ENCODE results near the gene CGNL1. TPM values are rescaled to one million over a fixed set of nuclear protein-coding genes. Genes with fewer than 3 reads are reported as not detected.

CGNL1 gene
- total RNA-seq, 2 experiments from 2014 or later = not detected

DNA sequence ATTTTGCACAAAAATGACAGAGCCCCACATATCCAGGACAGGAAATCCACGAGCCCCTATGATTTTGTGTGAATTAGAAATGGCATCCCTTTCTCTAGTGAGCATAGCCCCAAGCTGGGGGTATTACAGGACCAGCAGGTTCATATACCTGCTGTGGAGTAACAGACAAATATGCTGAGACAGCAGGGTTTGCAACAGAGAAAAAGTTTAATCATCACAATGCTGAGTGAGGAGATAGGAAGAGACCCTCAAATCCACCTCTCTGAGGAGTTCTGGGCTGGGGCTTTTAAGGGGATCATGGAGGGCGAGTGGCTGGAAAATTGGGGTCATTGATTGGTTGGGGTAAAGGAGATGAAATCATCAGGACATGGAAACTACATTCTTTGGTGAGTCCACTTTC is 207.0 kb downstream of the CGNL1 start:
- Mint-ChIP-seq H3K27ac (no peak overlapping the region), H3K9me3 (peaks cover 7% of the 10 kb centered on the region), H3K36me3 (peaks cover 6% of the 10 kb centered on the region), H3K4me3 (no peak overlapping the region), H3K27me3 (peaks cover 18% of the 10 kb centered on the region), H3K4me1 (peaks cover 9% of the 10 kb centered on the region)
- no peak for DNase-seq

- Mint-ChIP-seq H3K9me3 (peaks cover 7% of the 10 kb centered on the region), H3K27me3 (peaks cover 14% of the 10 kb centered on the region)
- DNase-seq = no peak
Measured at GRCh38 chr15:57583720-57584119, 207.4 kb downstream of the CGNL1 start.

GRCh38 chr15:57586661-57587424 is 210.5 kb downstream of the CGNL1 start:
- peaks cover 7% of the 10 kb centered on the region for H3K9me3 Mint-ChIP-seq

More at GRCh38 chr15:57583720-57584119, 207.4 kb downstream of the CGNL1 start:
- H3K4me3 Mint-ChIP-seq = no peak overlapping the region
- no peak overlapping the region for H3K27ac Mint-ChIP-seq
- peaks cover 6% of the 10 kb centered on the region for H3K36me3 Mint-ChIP-seq
- H3K4me1 Mint-ChIP-seq = peaks cover 9% of the 10 kb centered on the region

DNA sequence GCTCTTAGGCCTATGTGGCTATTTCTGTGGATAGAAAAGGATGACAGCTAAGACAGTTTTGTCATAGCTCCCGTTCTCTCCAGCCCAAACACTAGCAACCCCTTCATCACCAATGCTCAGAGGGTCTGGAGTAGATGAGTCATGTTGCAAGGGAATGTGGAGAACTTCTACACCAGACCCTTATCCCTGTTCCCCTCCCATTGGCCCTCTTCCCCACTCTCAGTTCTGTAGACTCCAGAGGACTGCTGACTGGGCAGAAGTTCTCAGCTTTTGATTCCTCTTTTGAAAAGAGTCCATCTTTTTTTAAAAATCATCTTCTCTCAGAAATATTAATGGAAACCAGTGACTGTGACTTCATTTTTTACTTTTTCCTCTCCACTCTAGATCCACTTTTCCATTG is 213.0 kb downstream of the CGNL1 start:
- H3K27ac Mint-ChIP-seq = no peak overlapping the region
- no peaks in the 10 kb centered on the region for H3K9me3 Mint-ChIP-seq
- H3K4me1 Mint-ChIP-seq = peaks cover 12% of the 10 kb centered on the region
- H3K27me3 Mint-ChIP-seq = peaks cover 35% of the 10 kb centered on the region
- H3K36me3 Mint-ChIP-seq = no peaks in the 10 kb centered on the region
- DNase-seq = no peak
- H3K4me3 Mint-ChIP-seq = no peak overlapping the region

More at GRCh38 chr15:57586661-57587424, 210.5 kb downstream of the CGNL1 start:
- peaks cover 6% of the 10 kb centered on the region for H3K36me3 Mint-ChIP-seq
- DNase-seq = no peak
- H3K27me3 Mint-ChIP-seq = peaks cover 23% of the 10 kb centered on the region
- H3K27ac Mint-ChIP-seq = no peak overlapping the region
- no peak overlapping the region for H3K4me3 Mint-ChIP-seq
- peaks cover 12% of the 10 kb centered on the region for H3K4me1 Mint-ChIP-seq

DNA sequence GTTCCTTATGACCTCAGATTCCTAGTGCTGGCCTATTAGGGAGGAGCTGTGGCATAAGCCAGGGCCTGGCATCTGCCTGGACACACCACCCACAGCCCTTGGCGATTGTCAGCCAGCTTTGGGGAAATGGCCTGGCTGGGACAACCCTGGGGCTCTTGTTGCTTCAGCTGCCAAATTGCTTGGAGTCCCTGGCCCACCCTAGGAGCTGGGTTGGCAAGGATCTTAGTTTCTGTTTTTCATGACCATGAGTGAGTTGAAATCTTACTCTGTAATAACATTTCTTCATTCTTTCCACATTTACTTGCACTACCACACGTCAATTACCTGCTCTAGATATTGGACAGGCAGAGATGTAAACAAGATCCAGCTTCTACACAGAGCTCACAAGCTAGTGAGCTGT is 213.4 kb downstream of the CGNL1 start:
- Mint-ChIP-seq H3K9me3 (no peaks in the 10 kb centered on the region), H3K27ac (no peak overlapping the region), H3K4me3 (no peak overlapping the region), H3K36me3 (no peaks in the 10 kb centered on the region), H3K27me3 (peaks cover 40% of the 10 kb centered on the region), H3K4me1 (peaks cover 12% of the 10 kb centered on the region)
- no peak for DNase-seq

DNA sequence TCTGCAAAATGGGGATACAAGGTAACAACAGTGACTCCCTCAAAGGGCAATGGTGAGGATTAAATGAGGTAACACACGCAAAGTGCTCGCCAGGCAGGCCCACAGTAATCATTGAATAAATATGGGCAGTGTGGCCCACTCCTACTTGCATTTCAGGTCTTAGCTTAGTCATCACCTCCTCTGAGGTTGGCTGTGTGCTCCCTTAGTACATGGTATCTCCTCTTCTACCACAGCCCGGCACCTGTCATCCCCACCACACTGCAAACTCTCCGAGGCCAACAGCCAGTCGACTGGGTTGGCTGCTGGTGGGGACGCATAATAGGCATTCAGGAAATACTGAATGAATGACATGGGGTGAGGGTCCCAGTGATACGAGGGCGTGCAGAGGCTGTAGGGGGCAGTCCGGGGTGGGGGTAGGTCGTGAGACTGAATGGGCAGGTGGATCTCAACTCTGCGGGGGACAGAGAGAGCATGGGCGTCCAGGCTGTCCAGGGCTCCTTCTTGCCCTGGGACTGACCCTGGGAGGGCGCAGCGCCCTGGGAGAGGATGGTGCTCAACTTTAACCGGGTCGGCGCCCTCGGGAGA is 215.0 kb downstream of the CGNL1 start:
- H3K27ac Mint-ChIP-seq = no peak overlapping the region
- H3K36me3 Mint-ChIP-seq = no peaks in the 10 kb centered on the region
- peak overlapping the region; percentile 60 for H3K4me3 Mint-ChIP-seq
- H3K4me1 Mint-ChIP-seq = peaks cover 12% of the 10 kb centered on the region
- no peak for DNase-seq
- H3K27me3 Mint-ChIP-seq = peaks cover 42% of the 10 kb centered on the region
- no peaks in the 10 kb centered on the region for H3K9me3 Mint-ChIP-seq

DNA sequence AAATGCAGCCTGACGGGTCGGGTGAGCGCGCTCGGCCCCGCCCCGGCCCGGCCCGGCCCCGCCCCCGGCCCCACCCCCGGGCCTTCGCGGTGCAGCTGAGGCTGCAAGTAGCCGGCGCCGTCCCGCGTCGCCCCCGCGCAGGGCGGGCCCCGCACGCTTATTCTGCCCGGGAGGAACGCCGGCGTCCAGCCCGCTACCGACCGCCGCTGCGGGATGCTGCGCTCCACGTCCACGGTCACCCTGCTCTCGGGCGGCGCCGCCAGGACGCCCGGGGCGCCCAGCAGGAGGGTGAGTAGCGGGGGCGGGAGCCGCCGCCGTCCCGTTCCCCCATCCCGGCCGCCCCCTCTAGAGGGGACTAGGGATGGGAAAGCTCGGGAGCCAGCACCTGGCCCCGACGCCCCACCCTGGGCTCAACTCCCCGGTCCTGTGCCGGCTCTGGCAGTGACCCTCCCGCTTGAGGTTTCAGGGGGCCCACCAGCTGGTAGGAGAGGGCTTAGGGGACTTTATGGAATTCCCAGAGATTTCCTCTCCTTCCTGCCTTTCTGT is 215.6 kb downstream of the CGNL1 start, which contains the start of gene MYZAP:
Gene MYZAP, plus strand, starts transcription at position 83 of the 546 bp plus-strand sequence. Its CDS starts 131 bp downstream, at position 214.
- H3K27ac Mint-ChIP-seq = no peak within 1 kb of the TSS
- peaks cover 11% of the 10 kb centered on the region for H3K4me1 Mint-ChIP-seq
- H3K4me3 Mint-ChIP-seq = peak within 1 kb of the TSS; percentile 60
- no peaks in the 10 kb centered on the region for H3K36me3 Mint-ChIP-seq
- H3K27me3 Mint-ChIP-seq = peaks cover 42% of the 10 kb centered on the region
- no peaks in the 10 kb centered on the region for H3K9me3 Mint-ChIP-seq
- DNase-seq = peak; percentile 47

GRCh38 chr15:57592426-57592825 is 216.1 kb downstream of the CGNL1 start:
- peak overlapping the region; percentile 15 for H3K4me3 Mint-ChIP-seq
- peaks cover 6% of the 10 kb centered on the region for H3K4me1 Mint-ChIP-seq

GRCh38 chr15:57592836-57593420 is 216.6 kb downstream of the CGNL1 start:
- H3K27ac Mint-ChIP-seq = no peak overlapping the region
- H3K36me3 Mint-ChIP-seq = no peaks in the 10 kb centered on the region
- peaks cover 3% of the 10 kb centered on the region for H3K4me1 Mint-ChIP-seq
- H3K27me3 Mint-ChIP-seq = peaks cover 42% of the 10 kb centered on the region
- peak overlapping the region; percentile 15 for H3K4me3 Mint-ChIP-seq
- no peaks in the 10 kb centered on the region for H3K9me3 Mint-ChIP-seq
- DNase-seq = no peak

More at GRCh38 chr15:57592426-57592825, 216.1 kb downstream of the CGNL1 start:
- no peaks in the 10 kb centered on the region for H3K36me3 Mint-ChIP-seq
- peaks cover 42% of the 10 kb centered on the region for H3K27me3 Mint-ChIP-seq
- no peaks in the 10 kb centered on the region for H3K9me3 Mint-ChIP-seq
- no peak overlapping the region for H3K27ac Mint-ChIP-seq
- no peak for DNase-seq

GRCh38 chr15:57594479-57594878 is 218.2 kb downstream of the CGNL1 start:
- H3K27ac Mint-ChIP-seq = no peak overlapping the region
- no peaks in the 10 kb centered on the region for H3K9me3 Mint-ChIP-seq
- no peak overlapping the region for H3K4me3 Mint-ChIP-seq
- peaks cover 3% of the 10 kb centered on the region for H3K4me1 Mint-ChIP-seq
- H3K27me3 Mint-ChIP-seq = peaks cover 40% of the 10 kb centered on the region
- no peak for DNase-seq
- H3K36me3 Mint-ChIP-seq = no peaks in the 10 kb centered on the region

DNA sequence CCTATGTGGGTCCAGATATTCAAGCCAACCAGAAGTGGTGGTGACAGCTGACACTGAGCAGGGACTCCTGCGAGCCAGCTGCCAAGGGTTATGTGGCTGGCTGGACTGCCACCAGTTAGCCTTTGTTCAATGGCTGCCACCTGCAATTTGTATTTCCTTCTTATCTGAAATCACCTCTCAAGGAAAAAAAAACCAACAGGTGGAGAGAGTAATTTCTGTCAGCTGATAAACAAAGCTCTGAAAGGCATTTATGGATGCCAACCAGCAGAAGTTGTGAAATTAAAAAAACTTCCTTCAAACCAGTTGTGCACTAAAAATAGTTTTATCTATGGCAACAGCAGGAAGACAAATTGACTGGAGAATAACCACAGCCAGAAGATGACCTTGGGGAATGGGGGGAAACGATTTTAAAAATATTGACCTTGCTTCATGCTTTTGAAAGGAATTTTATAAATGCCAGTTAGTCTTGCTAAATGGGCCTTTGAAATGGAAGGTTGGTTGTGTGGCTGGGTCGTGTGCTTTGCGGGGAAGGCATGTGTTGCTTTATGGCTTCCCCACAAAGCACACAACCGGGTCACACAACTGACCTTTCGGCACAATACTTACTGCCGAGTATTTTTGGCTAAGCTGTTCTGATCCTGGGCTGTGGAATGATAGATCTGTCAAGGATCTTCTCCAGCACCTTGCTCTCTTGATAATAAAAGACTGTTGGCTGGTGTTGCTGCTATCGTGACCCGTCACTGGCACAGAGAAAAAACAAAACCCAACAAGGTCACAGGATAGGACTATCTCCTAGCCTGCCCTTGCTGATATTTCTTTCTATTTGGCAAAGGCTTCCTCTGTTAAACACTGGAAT is 218.9 kb downstream of the CGNL1 start:
- Mint-ChIP-seq H3K9me3 (no peaks in the 10 kb centered on the region), H3K27ac (no peak overlapping the region), H3K36me3 (no peaks in the 10 kb centered on the region), H3K4me1 (peaks cover 3% of the 10 kb centered on the region), H3K27me3 (peaks cover 32% of the 10 kb centered on the region), H3K4me3 (no peak overlapping the region)
- DNase-seq = no peak

GRCh38 chr15:57596301-57596855 is 220.1 kb downstream of the CGNL1 start:
- Mint-ChIP-seq H3K9me3 (no peaks in the 10 kb centered on the region), H3K4me1 (peaks cover 1% of the 10 kb centered on the region), H3K4me3 (no peak overlapping the region), H3K36me3 (no peaks in the 10 kb centered on the region), H3K27me3 (peaks cover 21% of the 10 kb centered on the region), H3K27ac (no peak overlapping the region)
- no peak for DNase-seq

GRCh38 chr15:57596978-57597377 is 220.7 kb downstream of the CGNL1 start:
- Mint-ChIP-seq H3K27me3 (peaks cover 19% of the 10 kb centered on the region), H3K4me1 (no peaks in the 10 kb centered on the region), H3K4me3 (no peak overlapping the region), H3K27ac (no peak overlapping the region), H3K9me3 (no peaks in the 10 kb centered on the region), H3K36me3 (no peaks in the 10 kb centered on the region)
- no peak for DNase-seq

- peaks cover 18% of the 10 kb centered on the region for H3K27me3 Mint-ChIP-seq
- no peaks in the 10 kb centered on the region for H3K4me1 Mint-ChIP-seq
- DNase-seq = no peak
- no peaks in the 10 kb centered on the region for H3K36me3 Mint-ChIP-seq
- H3K27ac Mint-ChIP-seq = no peak overlapping the region
- H3K9me3 Mint-ChIP-seq = no peaks in the 10 kb centered on the region
- no peak overlapping the region for H3K4me3 Mint-ChIP-seq
Measured at GRCh38 chr15:57597431-57597830, 221.1 kb downstream of the CGNL1 start.
